ENCODE results near the gene ETHE1.

ETHE1 gene, protein sequence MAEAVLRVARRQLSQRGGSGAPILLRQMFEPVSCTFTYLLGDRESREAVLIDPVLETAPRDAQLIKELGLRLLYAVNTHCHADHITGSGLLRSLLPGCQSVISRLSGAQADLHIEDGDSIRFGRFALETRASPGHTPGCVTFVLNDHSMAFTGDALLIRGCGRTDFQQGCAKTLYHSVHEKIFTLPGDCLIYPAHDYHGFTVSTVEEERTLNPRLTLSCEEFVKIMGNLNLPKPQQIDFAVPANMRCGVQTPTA

DNA sequence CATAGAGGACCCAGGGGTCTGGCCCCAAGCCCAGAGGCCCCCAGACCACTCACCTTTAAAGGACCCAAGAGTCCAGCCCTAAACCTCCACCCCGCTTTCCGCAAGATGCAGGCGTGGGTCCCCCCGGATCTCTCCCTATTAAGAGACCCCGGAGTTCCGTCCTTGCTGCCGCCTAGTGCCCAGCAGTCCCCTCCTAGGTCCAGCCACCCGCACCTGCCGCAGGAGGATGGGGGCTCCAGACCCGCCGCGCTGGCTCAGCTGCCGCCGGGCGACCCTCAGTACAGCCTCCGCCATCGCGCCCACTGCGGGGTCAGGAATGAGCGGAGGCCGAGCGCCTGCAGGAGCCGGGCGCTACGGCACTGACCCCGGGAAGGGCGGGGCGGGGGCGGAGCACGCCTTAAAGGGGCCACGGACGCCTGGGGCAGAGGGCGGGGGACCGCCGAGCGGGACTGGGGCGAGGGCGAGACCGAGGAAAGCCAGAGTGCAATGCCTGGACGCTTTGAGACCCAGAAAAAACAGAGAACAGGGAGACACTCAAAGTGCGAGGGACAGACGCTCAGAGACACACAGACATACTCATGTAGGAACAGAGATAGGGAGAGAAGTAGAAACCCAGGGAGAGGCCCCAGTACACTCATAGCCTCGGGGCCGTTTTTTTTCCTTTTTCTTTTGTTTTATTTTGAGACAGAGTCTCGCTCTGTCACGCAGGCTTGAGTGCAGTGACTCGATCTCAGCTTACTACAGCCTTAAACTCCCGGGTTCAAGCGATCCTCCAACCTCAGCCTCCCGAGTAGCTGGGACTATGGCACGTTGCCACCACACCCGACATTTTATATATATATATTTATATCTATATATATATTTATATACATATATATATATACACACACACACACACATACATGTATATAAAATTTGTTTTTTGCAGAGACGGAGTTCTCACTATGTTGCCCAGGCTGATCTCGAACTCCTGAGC, at the start of gene ETHE1:
ETHE1 (minus strand) TSS at position 318 of the 976 bp plus-strand sequence; CDS start at position 294, 24 bp downstream.
- TF ChIP-seq, protein P1, sequence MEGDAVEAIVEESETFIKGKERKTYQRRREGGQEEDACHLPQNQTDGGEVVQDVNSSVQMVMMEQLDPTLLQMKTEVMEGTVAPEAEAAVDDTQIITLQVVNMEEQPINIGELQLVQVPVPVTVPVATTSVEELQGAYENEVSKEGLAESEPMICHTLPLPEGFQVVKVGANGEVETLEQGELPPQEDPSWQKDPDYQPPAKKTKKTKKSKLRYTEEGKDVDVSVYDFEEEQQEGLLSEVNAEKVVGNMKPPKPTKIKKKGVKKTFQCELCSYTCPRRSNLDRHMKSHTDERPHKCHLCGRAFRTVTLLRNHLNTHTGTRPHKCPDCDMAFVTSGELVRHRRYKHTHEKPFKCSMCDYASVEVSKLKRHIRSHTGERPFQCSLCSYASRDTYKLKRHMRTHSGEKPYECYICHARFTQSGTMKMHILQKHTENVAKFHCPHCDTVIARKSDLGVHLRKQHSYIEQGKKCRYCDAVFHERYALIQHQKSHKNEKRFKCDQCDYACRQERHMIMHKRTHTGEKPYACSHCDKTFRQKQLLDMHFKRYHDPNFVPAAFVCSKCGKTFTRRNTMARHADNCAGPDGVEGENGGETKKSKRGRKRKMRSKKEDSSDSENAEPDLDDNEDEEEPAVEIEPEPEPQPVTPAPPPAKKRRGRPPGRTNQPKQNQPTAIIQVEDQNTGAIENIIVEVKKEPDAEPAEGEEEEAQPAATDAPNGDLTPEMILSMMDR (IDR thresholded peaks at IDR 0.05; ENCODE audit: low read depth, low read length), result no peak
- peak; percentile 64 to 65 for DNase-seq (ENCODE audit: low read depth in 2 of 2)
- peak within 1 kb of the TSS; percentile 86 to 94 for H3K4me3 ChIP-seq (replicated peaks in 1 of 2; ENCODE audit: low read depth in 2 of 2, low read length in 2 of 2)

DNA sequence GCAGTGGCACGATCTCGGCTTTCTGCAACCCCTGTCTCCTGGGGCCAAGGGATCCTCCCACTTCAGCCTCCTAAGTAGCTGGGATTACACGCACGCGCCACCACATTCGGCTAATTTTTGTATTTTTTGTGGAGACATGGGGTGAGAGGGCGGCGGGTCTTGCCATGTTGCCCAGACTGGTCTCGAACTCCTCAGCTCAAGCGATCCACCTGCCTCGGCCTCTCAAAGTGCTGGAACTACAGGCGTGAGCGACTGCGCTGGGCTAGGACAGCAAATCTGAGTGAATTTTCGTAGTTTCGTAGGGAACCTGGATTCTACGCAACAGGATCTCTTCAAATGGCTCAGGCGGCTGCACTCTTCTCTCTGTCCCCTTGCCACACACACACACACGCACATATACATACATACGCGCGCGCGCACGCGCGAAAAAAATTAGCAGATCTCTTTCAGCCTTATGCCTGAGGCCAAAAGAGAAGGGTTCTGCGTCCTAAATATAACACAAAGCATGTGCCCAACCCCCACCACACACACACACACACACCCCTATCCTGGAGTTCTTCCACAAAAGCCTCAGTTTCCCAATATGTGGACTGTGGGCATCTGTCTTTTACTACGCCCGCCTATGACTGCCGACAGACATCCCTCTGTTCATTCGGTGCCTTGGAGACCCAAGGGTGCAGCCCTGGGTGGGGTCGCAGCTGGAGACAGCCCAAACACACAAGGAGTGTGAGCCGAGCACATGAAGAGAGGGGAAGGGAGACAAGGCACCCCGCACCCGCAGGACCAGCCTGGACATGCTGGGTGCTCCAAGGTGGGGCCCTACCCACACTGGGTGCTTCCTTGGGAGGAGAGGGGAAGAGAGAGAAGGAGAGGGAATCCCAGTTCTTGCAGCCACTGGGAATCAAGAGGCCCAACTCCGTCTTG, 49.2 kb upstream of the ETHE1 start:
- DNase-seq (ENCODE audit: low read depth in 2 of 2), result peak in 1 of 2 donors; percentile 4
- TF ChIP-seq, protein P1 (IDR thresholded peaks at IDR 0.05; ENCODE audit: low read depth, low read length), result no peak
- H3K4me3 ChIP-seq (replicated peaks in 1 of 2; ENCODE audit: low read depth in 2 of 2, low read length in 2 of 2), result peak overlapping the region; percentile 39 to 49

DNA sequence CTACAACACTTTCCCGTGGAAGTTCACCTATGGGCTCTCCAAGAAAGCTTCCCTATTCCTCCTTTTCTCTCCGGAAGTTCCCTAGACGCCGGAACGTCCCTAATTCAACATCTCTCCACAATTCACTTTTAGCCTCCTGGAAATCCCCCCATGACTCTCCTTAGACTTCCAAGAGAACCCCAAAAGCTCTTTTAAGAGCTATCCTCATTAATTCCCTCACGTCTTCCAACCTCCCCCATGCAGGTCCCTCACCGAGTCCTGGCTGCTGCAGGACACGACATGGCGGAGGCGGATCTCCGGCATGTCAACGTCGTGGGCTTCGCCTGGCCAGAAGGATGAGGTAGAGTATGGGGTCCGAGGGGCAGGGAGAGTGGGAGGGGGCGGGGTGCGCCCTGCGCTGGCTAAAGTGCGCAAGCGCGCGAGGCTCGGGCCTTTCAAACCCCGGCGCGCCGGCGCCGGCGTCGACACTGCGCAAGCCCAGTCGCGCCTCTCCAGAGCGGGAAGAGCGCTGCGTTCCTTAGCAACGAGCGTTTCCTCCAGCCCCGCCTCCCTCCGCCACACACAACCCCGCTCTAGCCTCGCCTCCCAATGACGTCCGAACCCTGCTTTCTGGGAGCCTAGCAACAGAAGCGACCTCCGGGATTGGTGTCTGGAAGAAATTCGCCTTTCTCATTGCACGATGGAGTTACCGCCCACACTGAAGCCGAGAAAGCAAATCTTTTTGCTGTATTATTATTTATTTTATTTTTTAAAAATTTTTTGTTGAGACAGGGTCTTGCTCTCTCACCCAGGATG, 48.4 kb upstream of the ETHE1 start, which contains the start of the genes PINLYP and XRCC1:
PINLYP (plus strand) TSS at position 646 of the 795 bp plus-strand sequence. CDS start 1,391 bp downstream, outside the sequence.
XRCC1 (minus strand) TSS at position 372 of the 795 bp plus-strand sequence; CDS start at position 303, 69 bp downstream.
- TF ChIP-seq, protein P1 (IDR thresholded peaks at IDR 0.05; ENCODE audit: low read depth, low read length), result no peak
- peak within 1 kb of the TSS; percentile 83 to 90 for H3K4me3 ChIP-seq (replicated peaks in 1 of 2; ENCODE audit: low read depth in 2 of 2, low read length in 2 of 2)
- DNase-seq (ENCODE audit: low read depth in 2 of 2), result peak; percentile 99

DNA sequence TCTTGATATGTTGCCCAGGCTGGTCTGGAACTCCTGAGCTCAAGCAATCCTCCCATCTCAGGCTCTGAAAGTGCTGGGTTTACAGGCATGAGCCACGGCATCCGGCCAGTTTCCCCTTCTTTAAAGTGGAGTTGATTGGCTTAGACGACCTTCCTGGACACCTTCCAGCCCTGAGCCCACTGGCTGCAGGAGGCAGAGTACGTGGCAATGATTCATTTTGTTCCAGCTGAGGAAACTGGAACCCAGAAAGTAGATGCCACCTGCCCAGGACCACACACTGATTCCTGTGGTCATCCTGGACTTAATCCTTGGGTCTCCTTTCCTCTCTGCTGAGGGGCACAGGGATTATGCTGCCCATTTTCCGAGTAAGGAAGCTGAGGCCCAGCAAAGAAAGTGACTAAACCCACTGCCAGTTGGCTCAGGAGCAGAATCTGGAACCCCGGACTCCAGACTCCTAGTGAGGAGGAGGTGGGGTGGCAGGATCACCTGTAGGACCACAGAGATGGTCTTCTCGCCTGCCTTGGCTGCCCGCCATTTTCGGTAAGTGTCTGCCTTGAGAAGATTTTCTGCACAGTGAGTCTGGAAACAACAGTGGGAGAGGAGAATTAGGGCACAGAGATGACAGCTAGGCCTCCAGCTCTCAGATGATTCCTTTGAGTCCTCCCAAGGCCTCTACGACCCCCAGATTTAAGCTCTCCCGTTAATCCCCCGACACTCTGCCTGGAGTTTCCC, 47.6 kb upstream of the ETHE1 start:
- TF ChIP-seq, protein P1 (IDR thresholded peaks at IDR 0.05; ENCODE audit: low read depth, low read length), result no peak
- DNase-seq (ENCODE audit: low read depth in 2 of 2), result peak; percentile 21 to 57
- peak overlapping the region; percentile 83 to 90 for H3K4me3 ChIP-seq (replicated peaks in 1 of 2; ENCODE audit: low read depth in 2 of 2, low read length in 2 of 2)

DNA sequence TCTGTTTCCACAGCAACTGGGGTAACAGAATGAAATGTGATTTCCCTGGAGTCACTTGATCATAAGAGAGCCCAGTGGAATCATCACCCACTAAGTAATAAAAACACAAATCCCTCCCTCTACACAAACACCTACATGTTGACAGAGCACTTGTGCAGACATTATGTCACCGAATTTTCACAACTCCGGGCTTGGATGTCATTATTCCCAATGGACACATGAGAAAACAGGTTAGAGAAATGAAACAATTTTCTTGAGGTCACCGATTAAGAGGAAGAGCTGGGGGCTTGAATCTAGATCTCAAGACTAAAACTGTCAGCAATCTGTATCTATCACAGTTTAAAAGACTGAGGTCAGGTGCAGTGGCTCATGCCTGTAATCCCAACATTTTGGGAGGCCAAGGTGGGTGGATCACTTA, 45.2 kb upstream of the ETHE1 start:
- DNase-seq (ENCODE audit: low read depth in 2 of 2), result no peak
- TF ChIP-seq, protein P1 (IDR thresholded peaks at IDR 0.05; ENCODE audit: low read depth, low read length), result no peak
- no peak overlapping the region for H3K4me3 ChIP-seq (replicated peaks in 1 of 2; ENCODE audit: low read depth in 2 of 2, low read length in 2 of 2)

Data from cardiac fibroblast (primary cell).